Activated CD4-positive, alpha-beta memory T cell treated with anti-CD3 and anti-CD28 coated beads for 36 hours (primary cell): ENCODE measurements around the gene PSME3IP1. TPM values are rescaled to one million over a fixed set of nuclear protein-coding genes. Genes with fewer than 3 reads are reported as not detected.
"Not testable (repeated sequence)": the region's sequence is repeated elsewhere in the genome, so short reads cannot be mapped to it uniquely, and the experiment has no call there.

Experiments
- CTCF ChIA-PET: fragments of 350-600 bp; sonication (Branson Sonifier 250); formaldehyde crosslinking; loops from one replicate; lab custom pipeline; 2021; ENCODE audit warnings: antibody characterized with exemption, inconsistent platforms; lab: Charles Lee
- POLR2A ChIA-PET: fragments of 350-600 bp; sonication (Branson Sonifier 250); formaldehyde crosslinking; loops from one replicate; lab custom pipeline; 2021; ENCODE audit warnings: antibody characterized with exemption; lab: Charles Lee
- DNase-seq: peaks from one replicate; pipeline ENCODE4 v3.0.0-alpha.2; 2020
- H3K27ac Mint-ChIP-seq: one replicate; pipeline ENCODE4 v1.8.0; 2021; ENCODE audit warnings: mixed read lengths
- H3K27me3 Mint-ChIP-seq: one replicate; pipeline ENCODE4 v1.8.0; 2021; ENCODE audit warnings: mixed read lengths
- H3K36me3 Mint-ChIP-seq: one replicate; pipeline ENCODE4 v1.8.0; 2021; ENCODE audit warnings: mixed read lengths
- H3K4me1 Mint-ChIP-seq: one replicate; pipeline ENCODE4 v1.8.0; 2021; ENCODE audit warnings: low read depth, mixed read lengths
- H3K4me3 Mint-ChIP-seq: one replicate; pipeline ENCODE4 v1.8.0; 2021; ENCODE audit warnings: mild to moderate bottlenecking, mixed read lengths
- H3K9me3 Mint-ChIP-seq: one replicate; pipeline ENCODE4 v1.8.0; 2021; ENCODE audit warnings: mixed read lengths
- intact Hi-C: fragments of 100-400 bp; cut with micrococcal nuclease; formaldehyde crosslinking; loops from one replicate; pipeline ENCODE4 v1.15.1; 2023
- total RNA-seq, 2 experiments: library from RNA; stranded (reverse); gene quantifications; one replicate each; pipeline ENCODE4 v1.2.3, GENCODE V29; 2021

PSME3IP1 gene
- total RNA-seq, 2 experiments from 2014 or later: 101 to 102 TPM

- Mint-ChIP-seq H3K27me3 (no peaks in the 10 kb centered on the region), H3K36me3 (peaks cover 50% of the 10 kb centered on the region)
These were observed 37.2 kb upstream of the PSME3IP1 start for GRCh38 chr16:57223057-57223456.

GRCh38 chr16:57216968-57217367 is 31.1 kb upstream of the PSME3IP1 start:
- H3K4me1 Mint-ChIP-seq: no peaks in the 10 kb centered on the region
- ChIA-PET CTCF (no interaction called here), POLR2A (no interaction called here)
- H3K4me3 Mint-ChIP-seq: no peak overlapping the region
- peaks cover 36% of the 10 kb centered on the region for H3K9me3 Mint-ChIP-seq
- intact Hi-C loops: no loop called here
- no peaks in the 10 kb centered on the region for H3K27me3 Mint-ChIP-seq
- H3K27ac Mint-ChIP-seq: no peak overlapping the region
- H3K36me3 Mint-ChIP-seq: peaks cover 80% of the 10 kb centered on the region
- no peak for DNase-seq

More at GRCh38 chr16:57223057-57223456, 37.2 kb upstream of the PSME3IP1 start:
- CTCF ChIA-PET: no interaction called here
- no peak overlapping the region for H3K4me3 Mint-ChIP-seq
- DNase-seq: no peak
- no peak overlapping the region for H3K27ac Mint-ChIP-seq
- peaks cover 7% of the 10 kb centered on the region for H3K9me3 Mint-ChIP-seq
- H3K4me1 Mint-ChIP-seq: no peaks in the 10 kb centered on the region
- intact Hi-C loops: no loop called here
- POLR2A ChIA-PET: no interaction called here

- H3K4me1 Mint-ChIP-seq: no peaks in the 10 kb centered on the region
- H3K27me3 Mint-ChIP-seq: no peaks in the 10 kb centered on the region
- no peak overlapping the region for H3K27ac Mint-ChIP-seq
- intact Hi-C loops: no loop called here
- ChIA-PET CTCF (no interaction called here), POLR2A (no interaction called here)
- DNase-seq: no peak
- H3K36me3 Mint-ChIP-seq: peaks cover 62% of the 10 kb centered on the region
- no peak overlapping the region for H3K4me3 Mint-ChIP-seq
- peaks cover 32% of the 10 kb centered on the region for H3K9me3 Mint-ChIP-seq
These were observed 27.6 kb upstream of the PSME3IP1 start for GRCh38 chr16:57213462-57213861.

GRCh38 chr16:57209780-57210179 is 23.9 kb upstream of the PSME3IP1 start:
- POLR2A ChIA-PET: no interaction called here

GRCh38 chr16:57208926-57209325 is 23.1 kb upstream of the PSME3IP1 start:
- H3K36me3 Mint-ChIP-seq: peaks cover 37% of the 10 kb centered on the region
- no peak for DNase-seq
- intact Hi-C loops: no loop called here
- no peak overlapping the region for H3K27ac Mint-ChIP-seq
- H3K4me3 Mint-ChIP-seq: no peak overlapping the region
- ChIA-PET CTCF (interaction anchor here (0.6 kb wide), 1 partner anchor 314 kb away, joined by 5 read pairs; no protein-coding TSS in a partner anchor), POLR2A (no interaction called here)
- H3K4me1 Mint-ChIP-seq: no peaks in the 10 kb centered on the region
- no peaks in the 10 kb centered on the region for H3K27me3 Mint-ChIP-seq
- no peaks in the 10 kb centered on the region for H3K9me3 Mint-ChIP-seq

More at GRCh38 chr16:57209780-57210179, 23.9 kb upstream of the PSME3IP1 start:
- Mint-ChIP-seq H3K36me3 (peaks cover 45% of the 10 kb centered on the region), H3K27ac (no peak overlapping the region), H3K4me1 (no peaks in the 10 kb centered on the region), H3K27me3 (no peaks in the 10 kb centered on the region), H3K9me3 (peaks cover 3% of the 10 kb centered on the region), H3K4me3 (no peak overlapping the region)
- intact Hi-C loops: no loop called here
- CTCF ChIA-PET: no interaction called here
- no peak for DNase-seq

GRCh38 chr16:57204675-57205074 is 18.8 kb upstream of the PSME3IP1 start:
- DNase-seq: no peak
- no peaks in the 10 kb centered on the region for H3K4me1 Mint-ChIP-seq
- intact Hi-C loops: no loop called here
- peaks cover 24% of the 10 kb centered on the region for H3K36me3 Mint-ChIP-seq
- H3K9me3 Mint-ChIP-seq: no peaks in the 10 kb centered on the region
- no peaks in the 10 kb centered on the region for H3K27me3 Mint-ChIP-seq
- no peak overlapping the region for H3K4me3 Mint-ChIP-seq
- H3K27ac Mint-ChIP-seq: no peak overlapping the region
- ChIA-PET CTCF (no interaction called here), POLR2A (no interaction called here)

- no peak for DNase-seq
- peak overlapping the region; percentile 6 for H3K27ac Mint-ChIP-seq
- no peaks in the 10 kb centered on the region for H3K9me3 Mint-ChIP-seq
- peaks cover 18% of the 10 kb centered on the region for H3K36me3 Mint-ChIP-seq
- ChIA-PET POLR2A (interaction anchor here (1.1 kb wide), 1 partner anchor 17 kb away, joined by 3 read pairs; the partner anchor contains the start of genes PSME3IP1 and RSPRY1), CTCF (no interaction called here)
- intact Hi-C loops: no loop called here
- H3K27me3 Mint-ChIP-seq: no peaks in the 10 kb centered on the region
- H3K4me3 Mint-ChIP-seq: no peak overlapping the region
- peaks cover 2% of the 10 kb centered on the region for H3K4me1 Mint-ChIP-seq
These were observed 17.6 kb upstream of the PSME3IP1 start for GRCh38 chr16:57203451-57203850.

GRCh38 chr16:57202095-57202886 is 16.5 kb upstream of the PSME3IP1 start:
- H3K9me3 Mint-ChIP-seq: no peaks in the 10 kb centered on the region
- H3K27ac Mint-ChIP-seq: no peak overlapping the region
- DNase-seq: no peak
- POLR2A ChIA-PET: interaction anchor here (1.1 kb wide), 1 partner anchor 16 kb away, joined by 3 read pairs; the partner anchor contains the start of genes PSME3IP1 and RSPRY1
- no peaks in the 10 kb centered on the region for H3K27me3 Mint-ChIP-seq
- H3K4me3 Mint-ChIP-seq: no peak overlapping the region
- CTCF ChIA-PET: no interaction called here
- H3K4me1 Mint-ChIP-seq: peaks cover 3% of the 10 kb centered on the region
- H3K36me3 Mint-ChIP-seq: peaks cover 12% of the 10 kb centered on the region
- intact Hi-C loops: no loop called here

GRCh38 chr16:57200926-57201325 is 15.1 kb upstream of the PSME3IP1 start:
- intact Hi-C loops, H3K4me3 Mint-ChIP-seq, H3K27ac Mint-ChIP-seq, CTCF ChIA-PET, H3K4me1 Mint-ChIP-seq, POLR2A ChIA-PET, H3K27me3 Mint-ChIP-seq, H3K9me3 Mint-ChIP-seq, DNase-seq, H3K36me3 Mint-ChIP-seq: not testable (repeated sequence)

GRCh38 chr16:57200321-57200720 is 14.5 kb upstream of the PSME3IP1 start:
- POLR2A ChIA-PET, H3K27me3 Mint-ChIP-seq, H3K36me3 Mint-ChIP-seq, H3K27ac Mint-ChIP-seq, DNase-seq, intact Hi-C loops, H3K4me3 Mint-ChIP-seq, CTCF ChIA-PET, H3K9me3 Mint-ChIP-seq, H3K4me1 Mint-ChIP-seq: not testable (repeated sequence)

GRCh38 chr16:57196753-57197152 is 10.9 kb upstream of the PSME3IP1 start:
- ChIA-PET CTCF (interaction anchor here (1.0 kb wide), 1 partner anchor 104 kb away, joined by 9 read pairs; no protein-coding TSS in a partner anchor), POLR2A (no interaction called here)
- DNase-seq: no peak
- H3K36me3 Mint-ChIP-seq: no peaks in the 10 kb centered on the region
- no peaks in the 10 kb centered on the region for H3K9me3 Mint-ChIP-seq
- H3K27ac Mint-ChIP-seq: no peak overlapping the region
- H3K4me3 Mint-ChIP-seq: no peak overlapping the region
- intact Hi-C loops: no loop called here
- no peaks in the 10 kb centered on the region for H3K27me3 Mint-ChIP-seq
- peaks cover 19% of the 10 kb centered on the region for H3K4me1 Mint-ChIP-seq

GRCh38 chr16:57196286-57196685 is 10.4 kb upstream of the PSME3IP1 start:
- no peaks in the 10 kb centered on the region for H3K9me3 Mint-ChIP-seq
- H3K27me3 Mint-ChIP-seq: no peaks in the 10 kb centered on the region
- H3K4me1 Mint-ChIP-seq: peaks cover 19% of the 10 kb centered on the region
- H3K4me3 Mint-ChIP-seq: no peak overlapping the region
- no peak for DNase-seq
- no peak overlapping the region for H3K27ac Mint-ChIP-seq
- ChIA-PET POLR2A (no interaction called here), CTCF (no interaction called here)
- H3K36me3 Mint-ChIP-seq: no peaks in the 10 kb centered on the region
- intact Hi-C loops: no loop called here

GRCh38 chr16:57194512-57194911 is 8.7 kb upstream of the PSME3IP1 start:
- Mint-ChIP-seq H3K36me3 (no peaks in the 10 kb centered on the region), H3K27me3 (no peaks in the 10 kb centered on the region), H3K9me3 (no peaks in the 10 kb centered on the region), H3K4me1 (peaks cover 24% of the 10 kb centered on the region), H3K27ac (peak overlapping the region; percentile 10), H3K4me3 (no peak overlapping the region)
- intact Hi-C loops: no loop called here
- CTCF ChIA-PET: no interaction called here
- POLR2A ChIA-PET: no interaction called here
- DNase-seq: no peak
